Endodermal cell (in vitro differentiated cells): ENCODE data around the gene GH2. TPM values are rescaled to one million over a fixed set of nuclear protein-coding genes. Genes with fewer than 3 reads are reported as not detected.

Experiments
- DNase-seq: peaks from one replicate; pipeline ENCODE4 v3.0.0-alpha.2; 2017
- H3K27ac ChIP-seq: 2 replicates; pipeline ENCODE4 v1.5.1; 2013; ENCODE audit warnings: mild to moderate bottlenecking, low read depth, low read length, moderate library complexity
- H3K27me3 ChIP-seq: 2 replicates; pipeline ENCODE4 v1.6.1; 2013; ENCODE audit warnings: mild to moderate bottlenecking, low read length, moderate library complexity; ENCODE audit not compliant: insufficient read depth, control insufficient read depth, poor library complexity, severe bottlenecking
- H3K36me3 ChIP-seq: 2 replicates; pipeline ENCODE4 v1.7.0; 2013; ENCODE audit warnings: mild to moderate bottlenecking, low read length, moderate library complexity; ENCODE audit not compliant: control insufficient read depth, insufficient read depth
- H3K4me1 ChIP-seq: one replicate; pipeline ENCODE4 v1.7.0; 2013; ENCODE audit warnings: low read length; ENCODE audit not compliant: control insufficient read depth, insufficient read depth
- H3K4me3 ChIP-seq: 2 replicates; pipeline ENCODE4 v1.5.1; 2013; ENCODE audit warnings: mild to moderate bottlenecking, low read length, moderate library complexity
- H3K9ac ChIP-seq: 2 replicates; pipeline ENCODE4 v1.6.1; 2013; ENCODE audit warnings: mild to moderate bottlenecking, low read length, moderate library complexity; ENCODE audit not compliant: poor library complexity, severe bottlenecking; ENCODE audit errors: extremely low read depth
- H3K9me3 ChIP-seq: 2 replicates; pipeline ENCODE4 v1.6.1; 2013; ENCODE audit warnings: mild to moderate bottlenecking, low read length, moderate library complexity; ENCODE audit not compliant: control insufficient read depth
- H3K27ac Mint-ChIP-seq: 2 replicates; pipeline ENCODE4 v1.8.0; 2020; ENCODE audit warnings: mixed read lengths
- H3K27me3 Mint-ChIP-seq: 2 replicates; pipeline ENCODE4 v1.8.0; 2021; ENCODE audit warnings: mild to moderate bottlenecking, mixed read lengths; ENCODE audit not compliant: insufficient read depth
- H3K36me3 Mint-ChIP-seq: 2 replicates; pipeline ENCODE4 v1.8.0; 2020; ENCODE audit warnings: low read depth, mixed read lengths
- H3K4me1 Mint-ChIP-seq: 2 replicates; pipeline ENCODE4 v1.8.0; 2020; ENCODE audit warnings: mixed read lengths
- H3K4me3 Mint-ChIP-seq: 2 replicates; pipeline ENCODE4 v1.8.0; 2020; ENCODE audit warnings: mild to moderate bottlenecking, moderate library complexity, mixed read lengths
- H3K9me3 Mint-ChIP-seq: 2 replicates; pipeline ENCODE4 v1.8.0; 2020; ENCODE audit warnings: mild to moderate bottlenecking, mixed read lengths
- WGBS, 2 experiments: methylation state at CpG; one replicate each; pipeline versions ENCODE4 v1.1.5 to v1.1.7; 2013; ENCODE audit warnings: missing lambda C conversion rate in 2 of 2, mixed read lengths in 1 of 2; ENCODE audit not compliant: insufficient coverage in 1 of 2, insufficient read length in 1 of 2; 5-methylcytosine and 5-hydroxymethylcytosine counted together
- total RNA-seq, 2 donors: library from RNA; stranded (reverse); fragmentation: NEBNext Ultra II Directional in 1 of 2; extraction: Animal tissue kit (Norgen Biotek cat#: 25700) in 1 of 2; gene quantifications; 2 replicates in 1 of 2; 3 replicates in 1 of 2; pipeline ENCODE4 v1.2.1, GENCODE V29; 2021
- TF ChIP-seq, protein P1 (sequence below): fragments of 200-600 bp; sonication (generic); conservative IDR thresholded peaks from 2 replicates; pipeline ENCODE4 v1.5.0; 2021; ENCODE audit warnings: antibody characterized with exemption, mild to moderate bottlenecking

Gene GH2
- total RNA-seq, 2 donors from 2014 or later: 0.42 to 0.49 TPM

DNA sequence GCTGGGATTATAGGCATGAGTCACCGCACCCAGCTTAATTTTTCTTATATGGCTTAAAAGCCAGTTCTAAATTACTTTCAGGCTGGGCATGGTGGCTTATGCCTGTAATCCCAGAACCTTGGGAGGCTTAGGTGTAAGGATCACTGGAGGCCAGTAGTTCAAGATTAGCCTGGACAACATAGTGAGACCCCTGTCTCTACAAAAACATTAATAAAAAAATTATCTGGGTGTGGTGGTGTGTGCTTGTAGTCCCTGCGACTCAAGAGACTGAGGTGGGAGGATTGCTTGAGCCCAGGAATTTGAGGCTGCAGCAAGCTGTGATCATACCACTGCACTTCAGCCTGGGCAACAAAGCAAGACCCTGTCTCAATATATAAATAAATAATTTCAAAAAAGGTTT is 28.5 kb downstream of the GH2 start:
- H3K27ac ChIP-seq: no peak overlapping the region
- no peaks in the 10 kb centered on the region for H3K36me3 Mint-ChIP-seq
- no peak overlapping the region for H3K9ac ChIP-seq
- H3K27me3 ChIP-seq: peaks cover 24% of the 10 kb centered on the region
- H3K4me1 ChIP-seq: no peaks in the 10 kb centered on the region
- TF ChIP-seq, protein P1, sequence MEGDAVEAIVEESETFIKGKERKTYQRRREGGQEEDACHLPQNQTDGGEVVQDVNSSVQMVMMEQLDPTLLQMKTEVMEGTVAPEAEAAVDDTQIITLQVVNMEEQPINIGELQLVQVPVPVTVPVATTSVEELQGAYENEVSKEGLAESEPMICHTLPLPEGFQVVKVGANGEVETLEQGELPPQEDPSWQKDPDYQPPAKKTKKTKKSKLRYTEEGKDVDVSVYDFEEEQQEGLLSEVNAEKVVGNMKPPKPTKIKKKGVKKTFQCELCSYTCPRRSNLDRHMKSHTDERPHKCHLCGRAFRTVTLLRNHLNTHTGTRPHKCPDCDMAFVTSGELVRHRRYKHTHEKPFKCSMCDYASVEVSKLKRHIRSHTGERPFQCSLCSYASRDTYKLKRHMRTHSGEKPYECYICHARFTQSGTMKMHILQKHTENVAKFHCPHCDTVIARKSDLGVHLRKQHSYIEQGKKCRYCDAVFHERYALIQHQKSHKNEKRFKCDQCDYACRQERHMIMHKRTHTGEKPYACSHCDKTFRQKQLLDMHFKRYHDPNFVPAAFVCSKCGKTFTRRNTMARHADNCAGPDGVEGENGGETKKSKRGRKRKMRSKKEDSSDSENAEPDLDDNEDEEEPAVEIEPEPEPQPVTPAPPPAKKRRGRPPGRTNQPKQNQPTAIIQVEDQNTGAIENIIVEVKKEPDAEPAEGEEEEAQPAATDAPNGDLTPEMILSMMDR: no peak
- no peak overlapping the region for H3K4me3 Mint-ChIP-seq
- WGBS, 2 experiments: 92 to 100% methylated on average over 1 of the region's 2 CpGs
- H3K4me1 Mint-ChIP-seq: no peaks in the 10 kb centered on the region
- no peak overlapping the region for H3K27ac Mint-ChIP-seq
- H3K9me3 Mint-ChIP-seq: peaks cover 13% of the 10 kb centered on the region
- no peaks in the 10 kb centered on the region for H3K9me3 ChIP-seq
- H3K27me3 Mint-ChIP-seq: peaks cover 49% of the 10 kb centered on the region
- no peak overlapping the region for H3K4me3 ChIP-seq
- H3K36me3 ChIP-seq: no peaks in the 10 kb centered on the region
- DNase-seq: no peak

DNA sequence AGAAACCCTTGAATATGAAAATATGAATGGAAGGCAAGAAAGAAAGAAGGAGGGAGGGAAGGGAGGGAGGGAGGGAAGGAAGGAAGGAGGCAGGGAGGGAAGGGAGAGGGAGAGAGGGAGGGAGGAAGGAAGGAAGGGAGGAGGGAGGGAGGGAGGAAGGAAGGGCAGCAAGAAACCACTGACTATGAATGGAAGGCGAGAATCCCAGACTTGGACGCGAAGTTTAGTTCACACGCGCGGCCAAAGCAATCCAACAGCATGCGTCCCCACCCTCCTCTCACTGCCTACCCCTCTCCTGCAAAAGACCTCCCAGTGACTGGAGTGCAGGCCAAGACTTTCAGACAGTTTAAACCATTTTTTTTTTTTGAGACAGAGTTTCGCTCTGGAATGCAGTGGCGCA is 31.3 kb downstream of the GH2 start:
- no peak overlapping the region for H3K27ac Mint-ChIP-seq
- DNase-seq: no peak
- H3K27ac ChIP-seq: no peak overlapping the region
- H3K27me3 Mint-ChIP-seq: peaks cover 71% of the 10 kb centered on the region
- H3K4me1 Mint-ChIP-seq: no peaks in the 10 kb centered on the region
- 91 to 94% methylated on average over 2 to 9 of the region's 9 CpGs for WGBS, 2 experiments
- H3K36me3 Mint-ChIP-seq: no peaks in the 10 kb centered on the region
- H3K9me3 ChIP-seq: no peaks in the 10 kb centered on the region
- H3K36me3 ChIP-seq: no peaks in the 10 kb centered on the region
- TF ChIP-seq, protein P1: no peak
- H3K27me3 ChIP-seq: peaks cover 21% of the 10 kb centered on the region
- H3K9me3 Mint-ChIP-seq: peaks cover 20% of the 10 kb centered on the region
- H3K4me3 ChIP-seq: no peak overlapping the region
- H3K9ac ChIP-seq: no peak overlapping the region
- no peak overlapping the region for H3K4me3 Mint-ChIP-seq
- H3K4me1 ChIP-seq: no peaks in the 10 kb centered on the region

DNA sequence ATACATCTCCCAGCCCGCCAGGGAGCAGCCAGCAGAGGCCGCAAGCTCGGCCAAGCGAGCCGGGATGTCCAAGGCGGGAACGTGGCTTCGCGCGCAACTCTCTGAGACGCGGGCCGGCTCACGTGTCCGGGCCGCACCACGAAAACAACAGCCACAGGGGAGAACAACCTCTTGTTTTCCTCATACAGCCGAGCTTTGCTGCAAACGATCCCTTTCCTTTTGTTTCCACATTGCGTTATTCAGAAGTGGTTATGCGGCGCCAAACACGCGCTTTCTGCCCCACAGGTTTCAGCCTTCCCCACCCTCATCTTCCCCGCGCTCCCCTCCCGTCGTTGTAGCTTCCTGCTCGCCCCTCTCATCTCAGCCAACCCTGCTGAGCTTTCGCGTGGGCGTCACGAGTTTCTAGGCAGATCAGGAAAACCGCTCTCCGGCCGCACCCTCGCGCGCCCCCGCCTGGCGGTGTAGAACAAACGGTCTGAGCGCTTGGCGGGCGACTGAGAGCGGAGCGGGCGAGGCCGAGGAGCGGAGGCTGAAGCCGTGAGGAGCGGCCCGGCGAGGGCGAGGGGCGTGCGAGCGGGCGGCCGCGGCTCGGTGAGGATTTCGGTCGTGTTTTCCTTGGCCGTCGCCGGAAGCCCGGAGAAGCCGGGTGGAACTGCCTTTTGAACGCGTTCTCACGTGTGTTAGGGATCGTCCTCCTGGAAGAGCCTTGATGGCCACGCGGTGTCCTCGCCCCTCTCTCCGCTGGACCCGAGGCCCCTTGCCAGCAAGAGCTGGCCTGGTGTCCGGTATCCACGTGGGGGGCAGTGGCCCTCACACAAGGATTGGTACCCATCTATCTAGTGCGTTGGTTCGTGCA is 32.7 kb downstream of the GH2 start:
- Histone ChIP-seq H3K9ac (peak overlapping the region; percentile 44), H3K27me3 (peaks cover 21% of the 10 kb centered on the region), H3K4me3 (no peak overlapping the region), H3K36me3 (no peaks in the 10 kb centered on the region), H3K9me3 (no peaks in the 10 kb centered on the region), H3K27ac (no peak overlapping the region), H3K4me1 (no peaks in the 10 kb centered on the region)
- TF ChIP-seq, protein P1: peak; percentile 75
- H3K9me3 Mint-ChIP-seq: peaks cover 20% of the 10 kb centered on the region
- peak; percentile 99 for DNase-seq
- peaks cover 68% of the 10 kb centered on the region for H3K27me3 Mint-ChIP-seq
- H3K4me3 Mint-ChIP-seq: peak overlapping the region; percentile 53
- H3K36me3 Mint-ChIP-seq: no peaks in the 10 kb centered on the region
- WGBS, 2 experiments: 67 to 76% methylated on average over 56 to 82 of the region's 82 CpGs
- peak overlapping the region; percentile 96 for H3K27ac Mint-ChIP-seq
- H3K4me1 Mint-ChIP-seq: peaks cover 3% of the 10 kb centered on the region
